Ovary (tissue), 3 donors: ENCODE data around the gene SMTNL1.

Source experiments
- CTCF ChIP-seq, 3 donors: fragments of 450-650 bp in 2 of 3; fragments of 200-600 bp in 1 of 3; IDR thresholded peaks; one replicate each; pipeline versions ENCODE4 v1.5.1 to v1.8.0; 2016 to 2022; ENCODE audit warnings: antibody characterized with exemption in 3 of 3, mild to moderate bottlenecking in 1 of 3
- EP300 ChIP-seq: sonication (generic); formaldehyde crosslinking; IDR thresholded peaks from one replicate; pipeline ENCODE4 v1.6.1; 2017; ENCODE audit warnings: antibody characterized with exemption
- POLR2A ChIP-seq: fragments of 450-650 bp; IDR thresholded peaks from one replicate; pipeline ENCODE4 v1.6.1; 2017; ENCODE audit warnings: antibody characterized with exemption, mild to moderate bottlenecking, moderate library complexity
- donor health status: DM: no; HTN: no; CAD: no.

- TF ChIP-seq CTCF (IDR thresholded peaks at IDR 0.05) (no peak), EP300 (no peak), POLR2A (no peak)
Observed at GRCh38 chr11:57552479-57552878, 15.1 kb downstream of the SMTNL1 start.
